HG02610 (cell line): ENCODE results near the gene DDR2.

Experiments
- ATAC-seq: cut with Tn5 transposase; IDR thresholded peaks from one replicate; pipeline ENCODE4 v1.9.1; 2021; ENCODE audit warnings: mild to moderate bottlenecking, moderate library complexity; ENCODE audit not compliant: unreplicated experiment

The DDR2 gene

DNA sequence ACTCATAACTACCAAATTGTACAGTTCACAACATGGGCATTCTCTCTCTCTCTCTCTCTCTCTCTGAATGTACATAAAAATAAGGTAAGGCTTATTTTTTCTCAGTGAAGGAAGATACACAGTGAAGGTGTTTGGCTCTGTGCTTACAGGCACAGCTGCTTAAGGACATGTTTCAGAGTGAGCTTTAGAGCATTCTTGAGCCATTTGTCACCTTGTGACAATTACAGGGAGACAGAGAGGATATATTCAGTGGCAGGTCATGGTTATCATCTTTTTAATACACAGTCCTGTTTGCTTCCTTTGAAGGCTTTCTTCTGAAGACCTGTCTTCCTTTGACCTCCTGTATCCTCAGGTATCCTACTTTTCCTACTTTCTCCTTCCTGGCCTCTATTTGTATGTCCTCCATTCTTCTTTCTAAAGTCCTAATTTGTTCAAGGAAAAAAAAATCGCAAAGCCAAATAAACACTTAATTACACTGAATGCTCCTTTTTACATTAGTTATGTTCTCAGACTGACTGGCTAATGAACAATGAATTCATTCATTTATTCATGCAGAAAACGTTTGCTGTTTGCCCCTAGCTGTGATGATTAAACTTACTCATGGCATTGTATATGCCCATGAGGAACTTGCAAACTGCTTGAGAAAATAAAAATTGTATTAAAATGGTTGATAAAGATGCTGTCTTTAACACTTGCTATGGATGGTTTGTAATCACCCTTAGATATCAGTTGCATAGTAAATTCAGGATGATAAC, 191.7 kb downstream of the DDR2 start:
- no peak for ATAC-seq

DNA sequence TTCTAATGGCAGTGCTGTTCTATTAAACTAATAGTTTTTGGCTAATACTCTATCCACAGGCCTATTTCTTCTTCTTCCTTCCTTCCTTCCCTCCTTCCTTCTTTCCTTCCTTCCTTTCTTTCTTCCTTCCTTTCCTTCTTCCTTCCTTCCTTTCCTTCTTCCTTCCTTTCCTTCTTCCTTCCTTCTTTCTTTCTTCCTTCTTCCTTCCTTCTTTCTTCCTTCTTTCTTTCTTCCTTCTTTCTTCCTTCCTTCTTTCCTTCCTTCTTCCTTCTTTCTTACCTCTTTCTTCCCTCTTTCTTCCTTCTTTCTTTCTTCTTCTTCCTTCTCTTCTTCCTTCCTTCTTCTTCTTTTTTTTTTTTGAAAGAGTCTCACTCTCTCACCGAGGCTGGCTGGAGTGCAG, 197.0 kb downstream of the DDR2 start:
- no peak for ATAC-seq

GRCh38 chr1:162832470-162832869, 200.2 kb downstream of the DDR2 start:
- ATAC-seq: no peak

DNA sequence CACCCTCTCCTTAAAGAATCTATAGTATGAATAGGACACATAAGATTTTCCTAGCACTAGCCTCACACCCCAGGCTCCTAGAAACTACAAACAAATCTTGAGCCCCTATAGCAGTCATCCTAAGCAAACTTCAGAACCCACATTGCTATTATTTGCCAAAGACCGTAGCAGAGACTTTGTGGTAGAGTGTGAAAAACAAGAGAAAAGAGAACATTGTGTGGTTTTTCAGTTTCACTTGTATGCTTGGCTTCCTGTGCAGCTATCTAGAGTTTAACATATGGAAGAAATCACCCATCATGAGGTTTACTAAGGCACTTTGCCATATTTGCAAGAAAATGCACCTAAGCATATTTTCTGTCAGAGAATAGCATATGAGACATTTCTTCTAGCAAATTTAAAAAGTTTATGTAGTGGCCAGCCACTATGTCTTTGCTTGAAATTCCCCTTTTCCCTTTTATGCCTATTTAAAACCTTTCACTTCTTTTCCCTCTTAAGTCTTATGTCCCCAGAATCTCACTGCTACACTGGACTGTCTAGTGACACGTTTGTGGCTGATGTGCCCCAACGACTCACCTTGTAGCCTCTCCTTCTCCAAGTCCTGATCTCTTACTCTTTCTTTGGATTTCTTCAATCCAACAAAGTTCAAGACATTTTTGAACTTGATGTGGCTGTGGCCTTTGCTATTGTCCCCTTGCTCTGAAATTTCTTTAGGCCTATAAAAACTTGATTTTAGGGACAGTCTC, 203.1 kb downstream of the DDR2 start:
- peak; percentile 95 for ATAC-seq
